ENCODE data around the gene MAP3K3.

Gene MAP3K3

GRCh38 chr17:63631062-63631461 lies 8.8 kb downstream of the MAP3K3 start:
- no peak for TF ChIP-seq CTCF (IDR thresholded peaks at IDR 0.05)
- H3K27ac ChIP-seq, result no peak overlapping the region
- no peak for DNase-seq (ENCODE audit: low spot score)

GRCh38 chr17:63631626-63632025 lies 9.4 kb downstream of the MAP3K3 start:
- H3K27ac ChIP-seq, result no peak overlapping the region
- H3K4me3 ChIP-seq, result no peak overlapping the region
- no peak for TF ChIP-seq CTCF (IDR thresholded peaks at IDR 0.05)
- DNase-seq (ENCODE audit: low spot score), result no peak

More at GRCh38 chr17:63631062-63631461, 8.8 kb downstream of the MAP3K3 start:
- no peak overlapping the region for H3K4me3 ChIP-seq

- H3K4me3 ChIP-seq, result no peak overlapping the region
- peak overlapping the region in 1 of 2 donors; percentile 45 for H3K27ac ChIP-seq
- DNase-seq (ENCODE audit: low spot score), result no peak
- TF ChIP-seq CTCF (IDR thresholded peaks at IDR 0.05), result no peak
Observed at GRCh38 chr17:63633742-63634141, 11.5 kb downstream of the MAP3K3 start.

GRCh38 chr17:63634163-63634562 lies 11.9 kb downstream of the MAP3K3 start:
- Histone ChIP-seq H3K4me3 (no peak overlapping the region), H3K27ac (peak overlapping the region in 1 of 2 donors; percentile 45)
- TF ChIP-seq CTCF (IDR thresholded peaks at IDR 0.05), result no peak
- no peak for DNase-seq (ENCODE audit: low spot score)

- no peak for TF ChIP-seq CTCF (IDR thresholded peaks at IDR 0.05)
- Histone ChIP-seq H3K27ac (peak overlapping the region in 1 of 2 donors; percentile 45), H3K4me3 (no peak overlapping the region)
- DNase-seq (ENCODE audit: low spot score), result no peak
Observed at GRCh38 chr17:63634816-63635215, 12.6 kb downstream of the MAP3K3 start.

GRCh38 chr17:63635290-63635689 lies 13.1 kb downstream of the MAP3K3 start:
- H3K4me3 ChIP-seq, result no peak overlapping the region
- H3K27ac ChIP-seq, result no peak overlapping the region
- TF ChIP-seq CTCF (IDR thresholded peaks at IDR 0.05), result no peak

GRCh38 chr17:63635787-63636186 lies 13.6 kb downstream of the MAP3K3 start:
- TF ChIP-seq CTCF (IDR thresholded peaks at IDR 0.05), result no peak
- no peak overlapping the region for H3K27ac ChIP-seq

More at GRCh38 chr17:63635290-63635689, 13.1 kb downstream of the MAP3K3 start:
- DNase-seq (ENCODE audit: low spot score), result no peak

More at GRCh38 chr17:63635787-63636186, 13.6 kb downstream of the MAP3K3 start:
- no peak overlapping the region for H3K4me3 ChIP-seq
- DNase-seq (ENCODE audit: low spot score), result no peak
